ENCODE data around the gene FKBP5. TPM values are rescaled to one million over a fixed set of nuclear protein-coding genes. Genes with fewer than 3 reads are reported as not detected.
"Not testable (repeated sequence)": the region's sequence is repeated elsewhere in the genome, so short reads cannot be mapped to it uniquely, and the experiment has no call there.

The FKBP5 gene
- total and polyA plus RNA-seq, 12 donors: 20.3 to 199 (median 48.6) TPM

DNA sequence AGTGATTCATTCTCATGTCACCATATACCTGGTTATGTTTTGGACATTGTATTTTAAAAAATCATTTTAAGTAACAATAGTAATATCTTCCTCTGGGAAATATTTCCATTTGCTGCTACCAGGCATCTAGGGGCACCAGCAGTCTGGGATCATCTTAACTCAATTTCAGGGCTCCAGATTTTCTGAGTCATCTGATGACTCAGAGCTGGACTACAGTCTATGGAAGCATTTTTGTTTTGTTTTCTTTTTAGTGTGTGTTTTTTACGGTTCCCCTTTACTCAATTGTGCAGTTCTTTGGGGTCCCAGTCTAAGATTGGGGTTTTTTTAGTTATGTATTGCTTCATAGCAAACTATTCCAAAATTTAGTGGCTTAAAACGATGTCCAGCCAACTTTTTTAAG is 5.7 kb upstream of the FKBP5 start:
- TF ChIP-seq, protein P1, sequence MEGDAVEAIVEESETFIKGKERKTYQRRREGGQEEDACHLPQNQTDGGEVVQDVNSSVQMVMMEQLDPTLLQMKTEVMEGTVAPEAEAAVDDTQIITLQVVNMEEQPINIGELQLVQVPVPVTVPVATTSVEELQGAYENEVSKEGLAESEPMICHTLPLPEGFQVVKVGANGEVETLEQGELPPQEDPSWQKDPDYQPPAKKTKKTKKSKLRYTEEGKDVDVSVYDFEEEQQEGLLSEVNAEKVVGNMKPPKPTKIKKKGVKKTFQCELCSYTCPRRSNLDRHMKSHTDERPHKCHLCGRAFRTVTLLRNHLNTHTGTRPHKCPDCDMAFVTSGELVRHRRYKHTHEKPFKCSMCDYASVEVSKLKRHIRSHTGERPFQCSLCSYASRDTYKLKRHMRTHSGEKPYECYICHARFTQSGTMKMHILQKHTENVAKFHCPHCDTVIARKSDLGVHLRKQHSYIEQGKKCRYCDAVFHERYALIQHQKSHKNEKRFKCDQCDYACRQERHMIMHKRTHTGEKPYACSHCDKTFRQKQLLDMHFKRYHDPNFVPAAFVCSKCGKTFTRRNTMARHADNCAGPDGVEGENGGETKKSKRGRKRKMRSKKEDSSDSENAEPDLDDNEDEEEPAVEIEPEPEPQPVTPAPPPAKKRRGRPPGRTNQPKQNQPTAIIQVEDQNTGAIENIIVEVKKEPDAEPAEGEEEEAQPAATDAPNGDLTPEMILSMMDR (IDR thresholded peaks at IDR 0.05): no peak
- no peak for DNase-seq
- no peak for ATAC-seq
- Histone ChIP-seq H3K27ac (no peak overlapping the region), H3K27me3 (no peaks in the 10 kb centered on the region), H3K9me3 (peaks cover 0 to 11% (median 0%) of the 10 kb centered on the region in 11 donors), H3K4me1 (peaks cover 0 to 26% (median 11%) of the 10 kb centered on the region in 9 donors), H3K36me3 (no peaks in the 10 kb centered on the region), H3K4me3 (no peak overlapping the region)
- intact Hi-C loops (cut with DNase I): loop anchor here in 1 of 10 donors (5.0 kb wide), 1 partner anchor 33 kb away; no protein-coding TSS in a partner anchor
- 86% methylated on average over 2 of the region's 2 CpGs for WGBS, 2 donors

DNA sequence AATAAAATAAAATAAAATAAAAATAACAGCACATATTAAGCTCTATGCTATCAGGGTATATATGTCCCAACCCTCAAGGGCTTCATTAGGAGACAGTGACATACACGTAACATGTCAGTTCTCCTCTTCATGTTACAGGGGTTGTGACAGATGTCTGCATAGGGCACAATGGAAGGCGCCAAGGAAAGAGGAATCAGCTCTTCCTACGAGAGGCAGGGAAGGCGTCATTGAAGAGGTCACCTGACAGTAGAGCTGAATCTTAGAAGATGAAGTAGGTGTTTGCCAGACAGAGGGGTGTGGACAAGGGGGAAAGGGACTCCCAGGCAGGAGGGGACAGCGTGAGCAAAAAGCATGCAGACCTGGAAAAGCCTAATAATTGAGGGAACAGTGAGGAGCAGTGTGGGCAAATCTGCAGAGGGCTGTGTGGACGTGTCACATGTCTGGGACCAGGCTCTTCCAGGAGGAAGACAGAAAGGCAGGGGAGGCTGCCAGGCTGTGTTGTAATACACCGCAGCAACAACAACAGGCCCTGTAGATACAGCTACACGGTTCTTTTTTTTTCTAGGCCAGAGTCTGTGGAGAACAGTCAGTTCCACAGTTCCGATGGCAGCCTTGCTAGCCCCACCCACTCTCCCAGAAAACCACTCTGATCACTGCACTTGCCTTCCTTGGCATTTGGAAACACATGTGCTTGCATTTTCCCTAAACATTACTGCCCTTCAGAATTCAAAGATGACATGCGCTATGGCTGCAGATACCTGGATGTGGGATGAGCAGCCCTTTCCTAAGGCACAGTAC is 2.5 kb upstream of the FKBP5 start:
- intact Hi-C loops (cut with DNase I): loop anchor here in 1 of 10 donors (5.0 kb wide), 1 partner anchor 36 kb away; no protein-coding TSS in a partner anchor
- peak overlapping the region; percentile 28 to 77 (median 58) for H3K27ac ChIP-seq

DNA sequence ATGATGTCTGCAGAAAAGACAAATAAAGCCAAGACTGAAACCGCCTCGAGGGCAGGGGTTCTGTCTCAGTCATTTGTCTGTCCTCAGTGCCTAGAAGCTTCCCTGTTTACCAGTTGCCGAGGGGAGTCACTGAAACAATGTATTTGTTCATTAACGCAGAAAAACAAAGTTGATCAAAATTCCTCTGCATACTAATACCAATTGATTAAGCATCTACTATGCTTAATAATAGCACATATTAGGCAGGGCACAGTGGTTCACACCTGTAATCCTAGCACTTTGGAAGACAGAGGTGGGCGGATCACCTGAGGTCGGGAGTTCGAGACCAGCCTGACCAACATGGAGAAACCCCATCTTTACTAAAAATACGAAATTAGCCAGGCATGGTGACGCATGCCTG is 1.8 kb upstream of the FKBP5 start:
- no peak for ATAC-seq
- intact Hi-C loops (cut with DNase I): loop anchor here in 1 of 10 donors (5.0 kb wide), 1 partner anchor 37 kb away; no protein-coding TSS in a partner anchor
- Histone ChIP-seq H3K27me3 (no peaks in the 10 kb centered on the region), H3K4me3 (no peak overlapping the region), H3K27ac (peak overlapping the region in 5 of 10 donors; percentile 29 to 77 (median 68)), H3K36me3 (no peaks in the 10 kb centered on the region), H3K4me1 (peaks cover 0 to 47% (median 30%) of the 10 kb centered on the region in 9 donors), H3K9me3 (peaks cover 0 to 11% (median 0%) of the 10 kb centered on the region in 11 donors)
- TF ChIP-seq, protein P1 (IDR thresholded peaks at IDR 0.05): no peak
- no peak for DNase-seq
- WGBS, 2 donors: 95 to 96% methylated on average over 9 of the region's 9 CpGs

More for the DNA sequence above, 2.5 kb upstream of the FKBP5 start:
- ATAC-seq: peak in 7 of 8 donors; percentile 17 to 83 (median 54)
- Histone ChIP-seq H3K9me3 (peaks cover 0 to 11% (median 0%) of the 10 kb centered on the region in 11 donors), H3K4me3 (no peak overlapping the region), H3K36me3 (no peaks in the 10 kb centered on the region), H3K27me3 (no peaks in the 10 kb centered on the region), H3K4me1 (peaks cover 0 to 40% (median 27%) of the 10 kb centered on the region in 9 donors)
- peak; percentile 50 to 82 for DNase-seq
- WGBS, 2 donors: 46 to 51% methylated on average over 10 of the region's 10 CpGs
- TF ChIP-seq, protein P1 (IDR thresholded peaks at IDR 0.05): no peak

DNA sequence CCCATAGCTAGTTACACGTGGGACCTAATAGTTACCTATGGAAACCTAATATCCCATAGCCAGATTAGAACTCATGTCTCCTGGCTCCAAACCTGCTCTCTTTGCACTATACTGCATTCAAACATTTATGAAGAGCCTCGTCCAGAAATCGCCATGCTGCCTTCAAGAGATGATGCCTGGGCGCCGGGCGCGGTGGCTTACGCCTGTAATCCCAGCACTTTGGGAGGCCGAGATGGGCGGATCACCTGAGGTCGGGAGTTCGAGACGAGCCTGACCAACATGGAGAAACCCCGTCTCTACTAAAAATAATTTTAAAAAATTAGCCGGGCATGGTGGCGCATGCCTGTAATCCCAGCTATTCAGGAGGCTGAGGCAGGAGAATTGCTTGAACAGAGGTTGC is 1.3 kb upstream of the FKBP5 start:
- H3K4me3 ChIP-seq, DNase-seq, ATAC-seq, H3K27me3 ChIP-seq, H3K36me3 ChIP-seq: not testable (repeated sequence)
- WGBS, 2 donors: 96 to 97% methylated on average over 16 of the region's 16 CpGs
- intact Hi-C loops (cut with DNase I): loop anchor here in 1 of 10 donors (5.0 kb wide), 1 partner anchor 37 kb away; no protein-coding TSS in a partner anchor
- Histone ChIP-seq H3K4me1 (peaks cover 0 to 52% (median 34%) of the 10 kb centered on the region in 9 donors), H3K9me3 (peaks cover 0 to 11% (median 0%) of the 10 kb centered on the region in 11 donors), H3K27ac (peak overlapping the region in 3 of 10 donors; percentile 77 to 99 (median 91))

Measured in heart right ventricle (tissue), 16 donors.